ENCODE measurements around the gene HLA-DMB. TPM values are rescaled to one million over a fixed set of nuclear protein-coding genes. Genes with fewer than 3 reads are reported as not detected.

Gene HLA-DMB
- total and polyA plus RNA-seq, 10 of the 15 experiments (the other 5 are each of a cell fraction or from before 2014, with no cell fraction given): 114 to 173 (median 150) TPM

- no peak for TF ChIP-seq IKZF1 (conservative IDR thresholded peaks at IDR 0.05)
- TF ChIP-seq LARP7 (IDR thresholded peaks at IDR 0.05): no peak
- no peak for TF ChIP-seq STAT3 (IDR thresholded peaks at IDR 0.05; ENCODE audit: low read depth, low read length)
- TF ChIP-seq MYB (IDR thresholded peaks at IDR 0.05; ENCODE audit: borderline replicate concordance, low read depth, low read length): no peak
- no peak for TF ChIP-seq SMARCA5 (IDR thresholded peaks at IDR 0.05)
- TF ChIP-seq CEBPZ (IDR thresholded peaks at IDR 0.05; ENCODE audit: low read depth, low read length): no peak
- no peak for TF ChIP-seq RB1 (IDR thresholded peaks at IDR 0.05; ENCODE audit: borderline replicate concordance)
- no peak for TF ChIP-seq NRF1 (conservative IDR thresholded peaks at IDR 0.05; ENCODE audit: low read depth, low read length)
- TF ChIP-seq FOS (IDR thresholded peaks at IDR 0.05; ENCODE audit: borderline replicate concordance, extremely low read depth, insufficient read length): no peak
- TF ChIP-seq SIN3A (IDR thresholded peaks at IDR 0.05; ENCODE audit: low read depth, low read length): no peak
- POLR2A ChIA-PET: interaction anchor here (0.6 to 13.5 kb wide), 17 partner anchors 7 to 121 kb away, joined by 3 to 486 read pairs (median 8); partner anchors contain the start of genes BRD2, HLA-DMB, HLA-DPB1 and PSMB9
- WGBS (ENCODE audit: insufficient coverage, insufficient replicate concordance, low lambda C conversion rate, missing lambda C conversion rate): 81% methylated on average over 4 of the region's 4 CpGs
- no peak overlapping the region for H3K9ac ChIP-seq (ENCODE audit: control insufficient read depth, insufficient read depth, low read length)
- no TSS peak for BruUV-seq (replicated peaks)
- DNase-seq (ENCODE audit: low read depth, low spot score) (no peak), ATAC-seq (no peak), FAIRE-seq (no peak)
- in situ Hi-C loops (cut with MboI): loop anchor here (25.0 kb wide), 2 partner anchors 1392 to 1708 kb away; partner anchors contain the start of gene LTA
- RAD21 ChIA-PET (ENCODE audit: unreplicated experiment): interaction anchor here (0.8 to 8.3 kb wide), 13 partner anchors 13 to 116 kb away, joined by 3 to 224 read pairs (median 17); partner anchors contain the start of genes BRD2, HLA-DMB, PSMB9 and TAP1
- H3K27ac ChIP-seq (ENCODE audit: control insufficient read depth, insufficient read depth): peak overlapping the region; percentile 51; the same call in 1 of the 2 replicates
- peaks cover 33% of the 10 kb centered on the region for H3K4me1 ChIP-seq (ENCODE audit: control insufficient read depth, insufficient read depth, low read length)
- no peak overlapping the region for H3K4me3 ChIP-seq
- H3K27me3 ChIP-seq (replicated peaks in 1 of 2; ENCODE audit: control insufficient read depth in 2 of 2, insufficient read depth in 2 of 2, low read length in 1 of 2): no peaks in the 10 kb centered on the region
- peaks cover 34% of the 10 kb centered on the region for H3K79me2 ChIP-seq (ENCODE audit: control insufficient read depth, insufficient read depth, low read length)
- SMC1A ChIA-PET (ENCODE audit: uncharacterized antibody, unreplicated experiment): interaction anchor here (0.6 to 11.3 kb wide), 22 partner anchors 16 to 443 kb away, joined by 3 to 354 read pairs (median 5); partner anchors contain the start of genes BRD2, HLA-DMB, PSMB8 and TAP1
- intact Hi-C loops (cut with micrococcal nuclease; ENCODE audit: unreplicated experiment): no loop called here
- no peaks in the 10 kb centered on the region for H3K9me3 ChIP-seq (replicated peaks; ENCODE audit: control insufficient read depth, insufficient read depth, low read length)
- no peaks in the 10 kb centered on the region for H4K20me1 ChIP-seq (ENCODE audit: control insufficient read depth, insufficient read depth)
- CTCF ChIA-PET: interaction anchor here (0.6 to 13.5 kb wide), 29 partner anchors 11 to 686 kb away, joined by 3 to 532 read pairs (median 7); partner anchors contain the start of genes BRD2, HLA-DMB, HLA-DPA1 and PSMB8
- H2AFZ ChIP-seq (ENCODE audit: control insufficient read depth, low read depth, low read length): no peak overlapping the region
- no peak overlapping the region for H3K4me2 ChIP-seq (ENCODE audit: control insufficient read depth, insufficient read depth)
- H3K36me3 ChIP-seq (ENCODE audit: control insufficient read depth in 2 of 2, insufficient read depth in 2 of 2, low read length in 1 of 2): peaks cover 0 to 4% of the 10 kb centered on the region in 2 experiments; a peak in 2 of 4 replicates
Measured at GRCh38 chr6:32954267-32954666, 13.4 kb upstream of the HLA-DMB start.

All from GM12878 (cell line).